Measurements from ENCODE around the gene PRPF4.
"Not testable (repeated sequence)": the region's sequence is repeated elsewhere in the genome, so short reads cannot be mapped to it uniquely, and the experiment has no call there.

Gene PRPF4

GRCh38 chr9:113281356-113281755, 5.9 kb downstream of the PRPF4 start:
- in situ Hi-C loops (cut with MboI; ENCODE audit: low sequenced_read_pairs), result no loop called here
- H3K4me3 ChIP-seq, result no peak overlapping the region

GRCh38 chr9:113289091-113289490, 13.6 kb downstream of the PRPF4 start:
- Histone ChIP-seq H3K27me3 (ENCODE audit: low read depth) (no peaks in the 10 kb centered on the region), H3K4me1 (no peaks in the 10 kb centered on the region), H3K4me3 (no peak overlapping the region), H3K36me3 (replicated peaks) (peaks cover 94% of the 10 kb centered on the region), H3K9me3 (no peaks in the 10 kb centered on the region)
- in situ Hi-C loops (cut with MboI; ENCODE audit: low sequenced_read_pairs), result no loop called here
- DNase-seq (ENCODE audit: low spot score in 2 of 2), result peak in 1 of 2 experiments; percentile 27

More at GRCh38 chr9:113281356-113281755, 5.9 kb downstream of the PRPF4 start:
- Histone ChIP-seq H3K27me3 (ENCODE audit: low read depth) (no peaks in the 10 kb centered on the region), H3K9me3 (no peaks in the 10 kb centered on the region), H3K4me1 (peaks cover 22% of the 10 kb centered on the region), H3K36me3 (replicated peaks) (peaks cover 78% of the 10 kb centered on the region)
- DNase-seq (ENCODE audit: low spot score in 2 of 2), result peak; percentile 75 to 95

DNA sequence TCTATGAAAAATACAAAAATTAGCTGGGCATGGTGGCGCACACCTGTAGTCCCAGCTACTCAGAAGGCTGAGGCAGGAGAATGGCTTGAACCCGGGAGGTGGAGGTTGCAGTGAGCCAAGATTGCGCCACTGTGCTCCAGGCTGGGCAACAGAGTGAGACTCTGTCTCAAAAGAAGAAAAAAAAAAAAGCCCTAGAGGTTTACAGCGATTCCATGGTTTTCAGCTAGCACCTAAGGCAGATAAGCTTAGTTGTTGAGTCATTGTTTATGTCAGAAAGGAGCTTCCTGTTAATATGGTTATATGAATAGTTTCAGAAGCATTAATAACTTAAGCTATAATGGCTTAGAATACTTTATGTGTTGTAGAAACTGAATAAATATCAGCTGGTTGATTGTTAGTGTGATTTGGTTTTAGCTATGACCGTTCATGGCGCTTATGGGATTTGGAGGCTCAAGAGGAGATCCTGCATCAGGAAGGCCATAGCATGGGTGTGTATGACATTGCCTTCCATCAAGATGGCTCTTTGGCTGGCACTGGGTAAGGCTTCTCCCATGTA, 14.7 kb downstream of the PRPF4 start:
- Histone ChIP-seq H3K36me3 (replicated peaks) (peaks cover 86% of the 10 kb centered on the region), H3K27me3 (ENCODE audit: low read depth) (no peaks in the 10 kb centered on the region), H3K9me3 (no peaks in the 10 kb centered on the region), H3K4me1 (no peaks in the 10 kb centered on the region), H3K4me3 (no peak overlapping the region)
- in situ Hi-C loops (cut with MboI; ENCODE audit: low sequenced_read_pairs), result no loop called here
- DNase-seq (ENCODE audit: low spot score in 2 of 2), result no peak

- in situ Hi-C loops (cut with MboI; ENCODE audit: low sequenced_read_pairs), result no loop called here
- Histone ChIP-seq H3K4me1 (no peaks in the 10 kb centered on the region), H3K4me3 (no peak overlapping the region), H3K27me3 (ENCODE audit: low read depth) (no peaks in the 10 kb centered on the region), H3K9me3 (no peaks in the 10 kb centered on the region), H3K36me3 (replicated peaks) (peaks cover 58% of the 10 kb centered on the region)
- DNase-seq (ENCODE audit: low spot score in 2 of 2), result no peak
Observed at GRCh38 chr9:113293285-113293878, 17.9 kb downstream of the PRPF4 start.

GRCh38 chr9:113296247-113296646, 20.8 kb downstream of the PRPF4 start:
- H3K4me3 ChIP-seq; H3K4me1 ChIP-seq; in situ Hi-C loops (cut with MboI; ENCODE audit: low sequenced_read_pairs); H3K27me3 ChIP-seq (ENCODE audit: low read depth); DNase-seq (ENCODE audit: low spot score in 2 of 2); H3K9me3 ChIP-seq: not testable (repeated sequence)
- H3K36me3 ChIP-seq (replicated peaks), result peaks cover 30% of the 10 kb centered on the region

DNA sequence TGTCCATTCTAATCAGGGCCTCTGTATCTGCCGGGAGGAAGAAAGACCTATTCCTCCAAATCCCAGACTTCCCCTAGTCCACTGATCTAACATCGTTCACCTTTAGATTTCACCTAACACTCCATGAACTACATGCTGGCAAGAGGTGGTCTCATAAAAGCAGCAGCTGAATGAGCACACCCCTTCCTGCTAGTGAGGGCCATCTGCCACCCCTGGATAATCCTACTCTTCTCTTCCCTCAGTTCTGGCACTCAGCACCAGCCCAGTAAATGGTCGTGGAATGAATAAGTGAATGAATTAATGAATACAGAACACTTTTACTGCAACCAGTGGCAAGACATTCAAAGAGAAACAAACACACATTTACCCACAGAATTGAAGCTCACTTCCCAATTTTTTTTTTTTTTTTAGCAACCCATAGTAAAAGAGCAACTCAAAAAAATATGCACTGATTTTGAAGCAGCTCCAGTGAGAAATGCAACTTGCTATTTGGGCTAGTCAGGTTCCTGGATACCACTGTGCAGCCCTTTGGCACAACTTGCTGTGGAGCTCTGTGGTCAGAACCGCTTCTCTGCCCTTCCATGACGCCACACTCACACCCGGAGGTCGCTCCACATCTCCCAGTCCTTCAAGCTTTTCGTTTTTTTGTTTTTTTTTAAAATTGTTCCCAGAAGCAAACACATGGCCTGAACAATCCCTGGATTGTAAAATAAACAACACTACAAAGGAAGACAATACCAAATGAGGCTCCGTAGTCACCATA, 21.5 kb downstream of the PRPF4 start:
- no peaks in the 10 kb centered on the region for H3K9me3 ChIP-seq
- no peaks in the 10 kb centered on the region for H3K27me3 ChIP-seq (ENCODE audit: low read depth)
- no peak overlapping the region for H3K4me3 ChIP-seq
- peaks cover 22% of the 10 kb centered on the region for H3K36me3 ChIP-seq (replicated peaks)
- H3K4me1 ChIP-seq, result no peaks in the 10 kb centered on the region
- in situ Hi-C loops (cut with MboI; ENCODE audit: low sequenced_read_pairs), result no loop called here
- no peak for DNase-seq (ENCODE audit: low spot score in 2 of 2)

DNA sequence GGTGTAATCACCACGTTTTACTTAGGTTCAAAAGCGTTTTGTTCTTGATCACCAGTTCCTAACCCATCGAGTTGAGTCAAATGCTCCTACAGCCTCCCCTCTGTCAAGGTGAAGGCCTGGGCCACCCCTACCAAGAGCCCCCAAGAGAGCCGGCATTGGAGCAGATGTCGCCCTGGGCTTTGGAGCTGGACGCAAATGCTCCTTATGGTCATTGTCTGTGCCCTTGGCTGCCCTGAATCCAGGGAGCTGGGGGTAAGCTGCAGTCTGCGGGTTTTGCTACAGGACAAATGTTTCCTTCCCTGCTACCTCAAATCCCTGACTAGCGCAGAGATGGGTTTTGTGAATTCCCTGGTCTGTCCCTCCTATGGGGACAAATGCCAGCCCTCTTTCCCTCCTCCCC, 22.9 kb downstream of the PRPF4 start:
- DNase-seq (ENCODE audit: low spot score in 2 of 2), result no peak
- Histone ChIP-seq H3K9me3 (no peaks in the 10 kb centered on the region), H3K4me1 (no peaks in the 10 kb centered on the region), H3K4me3 (no peak overlapping the region), H3K27me3 (ENCODE audit: low read depth) (no peaks in the 10 kb centered on the region), H3K36me3 (replicated peaks) (peaks cover 9% of the 10 kb centered on the region)
- in situ Hi-C loops (cut with MboI; ENCODE audit: low sequenced_read_pairs), result no loop called here

DNA sequence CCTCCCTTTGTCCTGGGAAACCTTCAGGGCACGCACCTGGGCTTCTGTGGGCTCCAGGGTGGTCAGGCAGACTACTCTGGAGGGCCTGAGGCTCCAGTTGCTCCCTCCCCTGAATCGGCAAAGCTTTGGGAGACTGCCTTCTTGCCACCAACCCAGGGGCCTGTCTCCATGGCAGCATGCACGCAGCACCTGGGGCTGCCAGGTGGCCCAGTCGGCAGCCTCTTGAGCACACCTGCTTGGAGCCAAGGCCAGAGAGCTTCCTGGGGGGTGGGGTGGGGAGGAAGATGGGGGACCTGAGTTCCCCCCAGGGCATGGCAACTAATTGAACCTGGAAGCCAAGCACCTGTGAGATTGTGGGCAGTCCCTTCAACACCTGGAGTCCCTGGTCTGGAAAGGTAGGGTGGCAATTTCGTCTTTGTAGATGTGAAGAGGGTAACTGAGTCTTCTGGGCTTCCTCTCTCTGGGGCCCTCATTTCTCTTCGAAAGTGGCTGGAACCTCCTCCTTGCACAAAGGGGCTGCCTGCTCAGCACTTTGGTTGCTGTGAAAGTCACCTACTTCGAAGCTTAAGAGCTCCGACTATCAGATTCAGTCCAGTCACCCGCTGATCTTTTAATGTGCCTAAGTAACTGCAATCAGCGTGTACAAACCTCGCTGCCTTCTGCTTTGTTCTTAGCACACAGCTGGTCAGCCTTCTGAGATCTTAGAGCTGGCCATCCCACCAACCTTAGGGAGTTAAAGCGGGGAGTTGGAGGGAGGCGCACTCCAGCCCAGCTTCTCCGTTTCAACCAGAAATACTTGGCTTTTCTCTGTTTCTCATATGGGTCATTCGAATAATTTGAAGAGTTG, 23.7 kb downstream of the PRPF4 start:
- DNase-seq (ENCODE audit: low spot score in 2 of 2), result no peak
- Histone ChIP-seq H3K9me3 (no peaks in the 10 kb centered on the region), H3K36me3 (replicated peaks) (peaks cover under 1% of the 10 kb centered on the region), H3K4me3 (no peak overlapping the region), H3K27me3 (ENCODE audit: low read depth) (no peaks in the 10 kb centered on the region), H3K4me1 (no peaks in the 10 kb centered on the region)
- in situ Hi-C loops (cut with MboI; ENCODE audit: low sequenced_read_pairs), result no loop called here

- DNase-seq (ENCODE audit: low spot score in 2 of 2), result no peak
- H3K36me3 ChIP-seq (replicated peaks), result no peaks in the 10 kb centered on the region
- H3K9me3 ChIP-seq, result no peaks in the 10 kb centered on the region
- in situ Hi-C loops (cut with MboI; ENCODE audit: low sequenced_read_pairs), result no loop called here
- no peak overlapping the region for H3K4me3 ChIP-seq
- H3K27me3 ChIP-seq (ENCODE audit: low read depth), result no peaks in the 10 kb centered on the region
- H3K4me1 ChIP-seq, result no peaks in the 10 kb centered on the region
Observed at GRCh38 chr9:113299800-113300292, 24.4 kb downstream of the PRPF4 start.

- no peak for DNase-seq (ENCODE audit: low spot score in 2 of 2)
- no peaks in the 10 kb centered on the region for H3K27me3 ChIP-seq (ENCODE audit: low read depth)
- no peaks in the 10 kb centered on the region for H3K9me3 ChIP-seq
- no peaks in the 10 kb centered on the region for H3K36me3 ChIP-seq (replicated peaks)
- no peaks in the 10 kb centered on the region for H3K4me1 ChIP-seq
- in situ Hi-C loops (cut with MboI; ENCODE audit: low sequenced_read_pairs), result no loop called here
- H3K4me3 ChIP-seq, result no peak overlapping the region
Observed at GRCh38 chr9:113301548-113301947, 26.1 kb downstream of the PRPF4 start.

DNA sequence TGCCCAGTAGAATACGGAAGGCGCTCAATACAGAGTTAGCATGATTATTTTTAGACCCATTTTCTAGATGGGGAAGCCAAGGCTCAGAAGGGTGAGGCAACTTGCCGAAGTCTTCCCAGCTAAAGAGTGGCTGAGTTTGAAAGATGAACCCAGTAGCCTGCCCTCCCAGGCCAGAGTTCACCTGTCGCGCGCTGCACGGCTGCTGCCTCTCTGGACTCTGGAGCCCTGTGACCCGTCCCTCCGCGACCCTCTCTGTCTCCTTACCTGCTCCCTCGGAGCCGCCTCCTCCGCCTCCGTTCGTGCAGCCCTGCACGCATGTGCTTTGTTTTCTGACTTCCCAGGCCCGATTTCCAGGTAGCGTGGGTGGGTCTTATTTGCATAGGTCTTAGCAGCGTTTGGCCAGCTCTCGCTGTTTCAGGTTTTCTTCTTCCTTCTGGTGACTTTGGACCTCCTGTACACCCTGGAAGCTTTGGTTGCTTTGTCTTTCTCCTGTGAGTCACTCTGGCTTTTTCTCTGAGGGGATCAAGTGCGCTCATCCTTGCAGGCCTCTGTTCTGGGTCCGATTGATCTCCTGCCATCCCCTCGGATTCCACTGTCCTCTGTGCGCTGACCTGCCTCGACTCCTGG, 27.4 kb downstream of the PRPF4 start, which contains the start of gene RNF183:
RNF183 (minus strand) TSS at position 585 of the 627 bp plus-strand sequence. CDS start 5,192 bp downstream, outside the sequence.
- H3K4me3 ChIP-seq, result no peak within 1 kb of the TSS
- no peaks in the 10 kb centered on the region for H3K9me3 ChIP-seq
- no peaks in the 10 kb centered on the region for H3K4me1 ChIP-seq
- in situ Hi-C loops (cut with MboI; ENCODE audit: low sequenced_read_pairs), result no loop called here
- H3K27me3 ChIP-seq (ENCODE audit: low read depth), result no peaks in the 10 kb centered on the region
- no peaks in the 10 kb centered on the region for H3K36me3 ChIP-seq (replicated peaks)
- no peak for DNase-seq (ENCODE audit: low spot score in 2 of 2)

GRCh38 chr9:113306566-113306965, 31.1 kb downstream of the PRPF4 start:
- no peak for DNase-seq (ENCODE audit: low spot score in 2 of 2)
- no peaks in the 10 kb centered on the region for H3K9me3 ChIP-seq
- in situ Hi-C loops (cut with MboI; ENCODE audit: low sequenced_read_pairs), result no loop called here
- H3K27me3 ChIP-seq (ENCODE audit: low read depth), result no peaks in the 10 kb centered on the region
- no peaks in the 10 kb centered on the region for H3K4me1 ChIP-seq
- no peak overlapping the region for H3K4me3 ChIP-seq
- H3K36me3 ChIP-seq (replicated peaks), result no peaks in the 10 kb centered on the region

DNA sequence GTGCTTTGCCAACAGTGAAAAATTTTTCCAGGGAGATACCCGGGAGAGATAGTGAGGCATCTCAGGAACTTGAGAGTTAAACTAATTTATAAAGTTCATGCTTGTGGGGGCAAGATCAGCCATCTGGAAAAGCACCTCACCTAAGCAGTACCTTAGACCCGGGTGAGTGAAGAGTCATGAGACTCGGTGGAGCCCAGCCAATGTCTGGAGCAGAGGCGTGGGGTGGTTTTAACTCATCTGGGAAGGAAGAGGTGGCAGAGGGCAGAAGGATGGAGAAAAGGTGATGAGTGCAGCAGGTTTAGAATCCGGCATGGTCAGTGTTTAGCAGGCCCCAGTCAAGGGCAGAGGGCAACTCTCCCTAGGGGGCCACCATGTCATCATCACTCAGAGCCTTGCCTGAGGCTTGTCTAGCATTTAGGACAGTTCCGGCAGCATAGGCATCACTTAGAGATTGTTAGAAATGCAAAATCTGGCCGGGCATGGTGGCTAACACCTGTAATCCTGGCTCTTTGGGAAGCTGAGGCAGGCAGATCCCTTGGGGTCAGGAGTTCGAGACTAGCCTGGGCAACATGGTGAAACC, 32.0 kb downstream of the PRPF4 start:
- DNase-seq (ENCODE audit: low spot score in 2 of 2), result no peak
- H3K9me3 ChIP-seq, result no peaks in the 10 kb centered on the region
- in situ Hi-C loops (cut with MboI; ENCODE audit: low sequenced_read_pairs), result no loop called here

More for the DNA sequence above, 32.0 kb downstream of the PRPF4 start:
- Histone ChIP-seq H3K36me3 (replicated peaks) (no peaks in the 10 kb centered on the region), H3K27me3 (ENCODE audit: low read depth) (no peaks in the 10 kb centered on the region), H3K4me3 (no peak overlapping the region), H3K4me1 (no peaks in the 10 kb centered on the region)
